GM18505 (cell line): ENCODE measurements around the gene TMEM235.

Experiments used
- ATAC-seq: cut with Tn5 transposase; IDR thresholded peaks from one replicate; pipeline ENCODE4 v1.9.1; 2021; ENCODE audit not compliant: unreplicated experiment
- POLR2A ChIP-seq: IDR thresholded peaks from 4 replicates; pipeline ENCODE4 v1.6.1; 2011; ENCODE audit warnings: borderline replicate concordance; ENCODE audit not compliant: insufficient read depth, insufficient read length; ENCODE audit errors: extremely low read depth

Gene TMEM235

GRCh38 chr17:78284146-78284545, 52.7 kb downstream of the TMEM235 start:
- TF ChIP-seq POLR2A, result no peak
- ATAC-seq, result no peak

- TF ChIP-seq POLR2A, result no peak
- no peak for ATAC-seq
Measured at GRCh38 chr17:78289004-78289403, 57.6 kb downstream of the TMEM235 start.

- ATAC-seq, result no peak
- TF ChIP-seq POLR2A, result no peak
Measured at GRCh38 chr17:78289802-78290363, 58.5 kb downstream of the TMEM235 start.
